Rectal smooth muscle tissue (tissue), 1 donor: Measurements from ENCODE around the gene LRG1.

ENCODE experiments used
- H3K27ac ChIP-seq: one replicate; pipeline ENCODE4 v1.7.0; 2013; ENCODE audit warnings: low read depth, low read length, inconsistent platforms
- H3K27me3 ChIP-seq: one replicate; pipeline ENCODE4 v1.7.0; 2013; ENCODE audit warnings: low read length; ENCODE audit not compliant: control insufficient read depth, insufficient read depth
- H3K36me3 ChIP-seq: one replicate; pipeline ENCODE4 v1.7.0; 2013; ENCODE audit warnings: low read length; ENCODE audit not compliant: control insufficient read depth, insufficient read depth
- H3K4me1 ChIP-seq: one replicate; pipeline ENCODE4 v1.7.0; 2013; ENCODE audit warnings: low read length; ENCODE audit not compliant: control insufficient read depth, insufficient read depth
- H3K4me3 ChIP-seq: one replicate; pipeline ENCODE4 v1.7.0; 2013; ENCODE audit warnings: low read length
- H3K9ac ChIP-seq: one replicate; pipeline ENCODE4 v1.7.0; 2013; ENCODE audit warnings: low read length

The LRG1 gene

GRCh38 chr19:4539693-4540581 lies at the start of gene LRG1:
TSS of gene LRG1 (minus strand) at chr19:4540036. CDS start at chr19:4540013, 23 bp downstream.
- H3K9ac ChIP-seq: no peak within 1 kb of the TSS
- H3K27me3 ChIP-seq: no peaks in the 10 kb centered on the region
- H3K4me1 ChIP-seq: no peaks in the 10 kb centered on the region
- H3K27ac ChIP-seq: no peak within 1 kb of the TSS
- H3K4me3 ChIP-seq: peak within 1 kb of the TSS; percentile 37
- H3K36me3 ChIP-seq: no peaks in the 10 kb centered on the region

- H3K4me1 ChIP-seq: no peaks in the 10 kb centered on the region
- H3K9ac ChIP-seq: no peak overlapping the region
- no peak overlapping the region for H3K27ac ChIP-seq
- H3K36me3 ChIP-seq: no peaks in the 10 kb centered on the region
- no peak overlapping the region for H3K4me3 ChIP-seq
- H3K27me3 ChIP-seq: peaks cover 26% of the 10 kb centered on the region
Measured at GRCh38 chr19:4588291-4588761, 48.5 kb upstream of the LRG1 start.

- H3K27ac ChIP-seq: no peak overlapping the region
- no peak overlapping the region for H3K9ac ChIP-seq
- H3K36me3 ChIP-seq: no peaks in the 10 kb centered on the region
- H3K27me3 ChIP-seq: peaks cover 25% of the 10 kb centered on the region
- no peaks in the 10 kb centered on the region for H3K4me1 ChIP-seq
- no peak overlapping the region for H3K4me3 ChIP-seq
Measured at GRCh38 chr19:4587527-4587926, 47.7 kb upstream of the LRG1 start.

- no peak overlapping the region for H3K4me3 ChIP-seq
- no peak overlapping the region for H3K27ac ChIP-seq
- no peaks in the 10 kb centered on the region for H3K36me3 ChIP-seq
- H3K27me3 ChIP-seq: peaks cover 31% of the 10 kb centered on the region
- H3K4me1 ChIP-seq: no peaks in the 10 kb centered on the region
- no peak overlapping the region for H3K9ac ChIP-seq
Measured at GRCh38 chr19:4586691-4587090, 46.9 kb upstream of the LRG1 start.

- no peaks in the 10 kb centered on the region for H3K4me1 ChIP-seq
- H3K27me3 ChIP-seq: peaks cover 32% of the 10 kb centered on the region
- H3K27ac ChIP-seq: no peak overlapping the region
- H3K4me3 ChIP-seq: no peak overlapping the region
- no peak overlapping the region for H3K9ac ChIP-seq
- no peaks in the 10 kb centered on the region for H3K36me3 ChIP-seq
Measured at GRCh38 chr19:4586245-4586644, 46.4 kb upstream of the LRG1 start.

- H3K36me3 ChIP-seq: no peaks in the 10 kb centered on the region
- peaks cover 32% of the 10 kb centered on the region for H3K27me3 ChIP-seq
- no peak overlapping the region for H3K4me3 ChIP-seq
- no peak overlapping the region for H3K27ac ChIP-seq
- no peak overlapping the region for H3K9ac ChIP-seq
- no peaks in the 10 kb centered on the region for H3K4me1 ChIP-seq
Measured at GRCh38 chr19:4585556-4585955, 45.7 kb upstream of the LRG1 start.

- H3K9ac ChIP-seq: no peak overlapping the region
- H3K27ac ChIP-seq: no peak overlapping the region
- no peaks in the 10 kb centered on the region for H3K36me3 ChIP-seq
- H3K4me1 ChIP-seq: no peaks in the 10 kb centered on the region
- H3K27me3 ChIP-seq: peaks cover 32% of the 10 kb centered on the region
- peak overlapping the region; percentile 32 for H3K4me3 ChIP-seq
Measured at GRCh38 chr19:4584670-4585460, 45.0 kb upstream of the LRG1 start.

- Histone ChIP-seq H3K27ac (no peak overlapping the region), H3K4me1 (no peaks in the 10 kb centered on the region), H3K9ac (no peak overlapping the region), H3K36me3 (no peaks in the 10 kb centered on the region), H3K4me3 (peak overlapping the region; percentile 32), H3K27me3 (peaks cover 39% of the 10 kb centered on the region)
Measured at GRCh38 chr19:4583961-4584669, 44.3 kb upstream of the LRG1 start.

- Histone ChIP-seq H3K27me3 (peaks cover 47% of the 10 kb centered on the region), H3K4me1 (no peaks in the 10 kb centered on the region), H3K9ac (no peak overlapping the region), H3K27ac (no peak overlapping the region), H3K4me3 (no peak overlapping the region), H3K36me3 (no peaks in the 10 kb centered on the region)
Measured at GRCh38 chr19:4582980-4583842, 43.4 kb upstream of the LRG1 start.

GRCh38 chr19:4581666-4582553 lies 42.1 kb upstream of the LRG1 start:
- Histone ChIP-seq H3K27me3 (peaks cover 49% of the 10 kb centered on the region), H3K9ac (no peak overlapping the region), H3K4me1 (no peaks in the 10 kb centered on the region), H3K27ac (no peak overlapping the region), H3K36me3 (no peaks in the 10 kb centered on the region), H3K4me3 (no peak overlapping the region)
